ENCODE measurements around the gene PDE4A. TPM values are rescaled to one million over a fixed set of nuclear protein-coding genes. Genes with fewer than 3 reads are reported as not detected.
"Not testable (repeated sequence)": the region's sequence is repeated elsewhere in the genome, so short reads cannot be mapped to it uniquely, and the experiment has no call there.

The PDE4A gene
- total and polyA plus RNA-seq, 7 experiments from 2014 or later: 0.47 to 51.8 (median 2.0) TPM

- Histone ChIP-seq H3K9me3 (ENCODE audit: control insufficient read depth in 2 of 3, low read length in 3 of 3) (no peaks in the 10 kb centered on the region), H3K27ac (ENCODE audit: low read depth, low read length) (peak overlapping the region; percentile 97), H3K4me1 (ENCODE audit: control insufficient read depth in 2 of 2, insufficient read depth in 2 of 2, low read length in 2 of 2) (peaks cover 66 to 72% of the 10 kb centered on the region in 2 donors), H3K27me3 (ENCODE audit: control insufficient read depth in 2 of 2, insufficient read depth in 2 of 2, low read length in 2 of 2) (no peaks in the 10 kb centered on the region), H3K4me3 (ENCODE audit: low read length) (peak overlapping the region; percentile 87), H3K36me3 (ENCODE audit: control insufficient read depth in 2 of 3, insufficient read depth in 3 of 3, low read length in 3 of 3) (peaks cover 0 to 9% (median 0%) of the 10 kb centered on the region in 3 experiments)
- Mint-ChIP-seq H3K4me3 (peak overlapping the region; percentile 90 to 97 (median 95)), H3K27me3 (peaks cover 0 to 3% (median 0%) of the 10 kb centered on the region in 5 donors), H3K36me3 (peaks cover 0 to 13% (median 0%) of the 10 kb centered on the region in 5 donors), H3K9me3 (peaks cover 0 to 2% (median 0%) of the 10 kb centered on the region in 11 donors), H3K4me1 (peaks cover 37 to 88% (median 72%) of the 10 kb centered on the region in 7 donors), H3K27ac (peak overlapping the region; percentile 67 to 97 (median 95))
- ChIA-PET POLR2A (interaction anchor here (0.7 to 4.3 kb wide), 6 partner anchors 9 to 90 kb away, joined by 4 to 32 read pairs (median 6); no protein-coding TSS in a partner anchor), CTCF (interaction anchor here (0.6 to 7.5 kb wide), 8 partner anchors 10 to 31 kb away, joined by 3 to 97 read pairs (median 8); no protein-coding TSS in a partner anchor)
- ATAC-seq (no peak), DNase-seq (peak in 3 of 9 donors; percentile 38 to 65 (median 46))
- intact Hi-C loops (cut with micrococcal nuclease): loop anchor here (1.0 to 10.0 kb wide), 10 partner anchors 11 to 690 kb away; partner anchors contain the start of genes ATG4D (in 1 of the 2), FBXL12 (in 1 of the 2) and KEAP1 (in 1 of the 2)
These were observed 15.2 kb upstream of the PDE4A start for GRCh38 chr19:10404888-10405820.

- POLR2A ChIA-PET: interaction anchor here (0.6 to 4.3 kb wide), 5 partner anchors 8 to 28 kb away, joined by 3 to 32 read pairs (median 5); partner anchors contain the start of gene PDE4A
- no peak overlapping the region for H3K27ac ChIP-seq (ENCODE audit: low read depth, low read length)
- H3K4me1 Mint-ChIP-seq: peaks cover 33 to 78% (median 73%) of the 10 kb centered on the region in 7 donors
These were observed 14.1 kb upstream of the PDE4A start for GRCh38 chr19:10406191-10406590.

GRCh38 chr19:10407096-10407495 lies 13.2 kb upstream of the PDE4A start:
- Mint-ChIP-seq H3K4me3 (peak overlapping the region in 4 of 10 donors; percentile 19 to 62 (median 44)), H3K27me3 (peaks cover 0 to 3% (median 0%) of the 10 kb centered on the region in 5 donors), H3K4me1 (peaks cover 24 to 77% (median 71%) of the 10 kb centered on the region in 7 donors), H3K36me3 (peaks cover 0 to 19% (median 0%) of the 10 kb centered on the region in 5 donors), H3K27ac (peak overlapping the region in 6 of 9 donors; percentile 13 to 80 (median 44)), H3K9me3 (peaks cover 0 to 2% (median 0%) of the 10 kb centered on the region in 11 donors)
- DNase-seq (no peak), ATAC-seq (no peak)
- Histone ChIP-seq H3K4me1 (ENCODE audit: control insufficient read depth in 2 of 2, insufficient read depth in 2 of 2, low read length in 2 of 2) (peaks cover 52 to 64% of the 10 kb centered on the region in 2 donors), H3K4me3 (ENCODE audit: low read length) (no peak overlapping the region), H3K27ac (ENCODE audit: low read depth, low read length) (peak overlapping the region; percentile 3), H3K27me3 (ENCODE audit: control insufficient read depth in 2 of 2, insufficient read depth in 2 of 2, low read length in 2 of 2) (no peaks in the 10 kb centered on the region), H3K36me3 (ENCODE audit: control insufficient read depth in 2 of 3, insufficient read depth in 3 of 3, low read length in 3 of 3) (peaks cover 0 to 4% (median 0%) of the 10 kb centered on the region in 3 experiments), H3K9me3 (ENCODE audit: control insufficient read depth in 2 of 3, low read length in 3 of 3) (no peaks in the 10 kb centered on the region)
- ChIA-PET CTCF (interaction anchor here (1.2 to 7.5 kb wide), 3 partner anchors 9 to 17 kb away, joined by 3 to 97 read pairs (median 8); no protein-coding TSS in a partner anchor), POLR2A (interaction anchor here (1.6 to 2.6 kb wide), 2 partner anchors 14 to 17 kb away, joined by 5 to 10 read pairs; partner anchors contain the start of gene PDE4A)
- intact Hi-C loops (cut with micrococcal nuclease): loop anchor here in 1 of 2 donors (10.0 kb wide), 1 partner anchor 688 kb away; no protein-coding TSS in a partner anchor

More at GRCh38 chr19:10406191-10406590, 14.1 kb upstream of the PDE4A start:
- Histone ChIP-seq H3K4me1 (ENCODE audit: control insufficient read depth in 2 of 2, insufficient read depth in 2 of 2, low read length in 2 of 2) (peaks cover 60 to 68% of the 10 kb centered on the region in 2 donors), H3K27me3 (ENCODE audit: control insufficient read depth in 2 of 2, insufficient read depth in 2 of 2, low read length in 2 of 2) (no peaks in the 10 kb centered on the region), H3K9me3 (ENCODE audit: control insufficient read depth in 2 of 3, low read length in 3 of 3) (no peaks in the 10 kb centered on the region), H3K4me3 (ENCODE audit: low read length) (no peak overlapping the region), H3K36me3 (ENCODE audit: control insufficient read depth in 2 of 3, insufficient read depth in 3 of 3, low read length in 3 of 3) (peaks cover 0 to 4% (median 0%) of the 10 kb centered on the region in 3 experiments)
- Mint-ChIP-seq H3K36me3 (peaks cover 0 to 18% (median 0%) of the 10 kb centered on the region in 5 donors), H3K27ac (peak overlapping the region in 5 of 9 donors; percentile 16 to 95 (median 87)), H3K27me3 (peaks cover 0 to 3% (median 0%) of the 10 kb centered on the region in 5 donors), H3K9me3 (peaks cover 0 to 2% (median 0%) of the 10 kb centered on the region in 11 donors), H3K4me3 (peak overlapping the region in 3 of 10 donors; percentile 14 to 95 (median 90))
- CTCF ChIA-PET: interaction anchor here (0.6 to 7.5 kb wide), 8 partner anchors 9 to 206 kb away, joined by 3 to 97 read pairs (median 6); no protein-coding TSS in a partner anchor
- intact Hi-C loops (cut with micrococcal nuclease): loop anchor here in 1 of 2 donors (10.0 kb wide), 1 partner anchor 689 kb away; no protein-coding TSS in a partner anchor
- no peak for ATAC-seq
- no peak for DNase-seq

DNA sequence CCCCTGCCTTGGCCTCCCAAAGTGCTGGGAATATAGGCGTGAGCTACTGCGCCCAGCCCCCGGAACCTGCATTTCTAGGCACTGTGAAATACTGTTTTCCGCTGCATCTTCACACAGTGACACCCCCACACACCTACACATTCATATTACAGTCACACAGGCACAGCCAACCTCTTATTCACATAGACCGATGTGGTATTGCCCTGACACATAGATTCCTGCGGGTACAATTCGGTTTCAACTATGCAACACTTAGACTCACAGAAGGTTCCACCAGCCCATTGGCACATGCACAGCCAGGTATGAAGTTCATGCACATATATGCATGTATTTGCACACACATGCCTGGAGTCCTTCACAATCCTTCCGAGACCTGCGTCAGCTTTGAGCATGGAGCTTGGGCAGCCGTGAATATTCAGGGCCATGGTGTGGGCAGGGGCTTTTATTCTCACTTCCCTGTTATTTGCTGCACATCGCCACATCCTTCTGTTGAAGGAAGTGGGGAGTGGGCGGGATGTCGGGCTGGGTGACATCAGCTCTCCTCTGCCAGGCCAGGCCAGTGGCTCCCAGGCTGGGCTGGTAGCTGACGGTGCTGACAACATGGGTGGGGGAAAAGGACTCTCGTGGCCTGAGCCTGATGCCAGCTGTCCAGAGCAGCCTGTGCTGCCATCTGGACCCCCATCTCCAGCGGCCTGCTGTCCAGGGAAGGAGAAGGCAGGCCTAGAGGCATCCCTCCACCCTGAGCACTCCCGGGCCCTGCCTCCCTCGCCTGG lies 11.6 kb upstream of the PDE4A start:
- H3K9me3 Mint-ChIP-seq: peaks cover 0 to 1% (median 0%) of the 10 kb centered on the region in 11 donors
- peak; percentile 54 for ATAC-seq
- peaks cover 16 to 80% (median 66%) of the 10 kb centered on the region in 7 donors for H3K4me1 Mint-ChIP-seq
- intact Hi-C loops (cut with micrococcal nuclease): loop anchor here (1.0 to 10.0 kb wide), 2 partner anchors 8 to 686 kb away; no protein-coding TSS in a partner anchor
- H3K36me3 Mint-ChIP-seq: peaks cover 0 to 15% (median 0%) of the 10 kb centered on the region in 5 donors
- Histone ChIP-seq H3K36me3 (ENCODE audit: control insufficient read depth in 2 of 3, insufficient read depth in 3 of 3, low read length in 3 of 3) (no peaks in the 10 kb centered on the region), H3K27ac (ENCODE audit: low read depth, low read length) (peak overlapping the region; percentile 56), H3K9me3 (ENCODE audit: control insufficient read depth in 2 of 3, low read length in 3 of 3) (no peaks in the 10 kb centered on the region), H3K4me1 (ENCODE audit: control insufficient read depth in 2 of 2, insufficient read depth in 2 of 2, low read length in 2 of 2) (peaks cover 50 to 67% of the 10 kb centered on the region in 2 donors), H3K27me3 (ENCODE audit: control insufficient read depth in 2 of 2, insufficient read depth in 2 of 2, low read length in 2 of 2) (no peaks in the 10 kb centered on the region), H3K4me3 (ENCODE audit: low read length) (peak overlapping the region; percentile 9)
- H3K4me3 Mint-ChIP-seq: peak overlapping the region; percentile 59 to 89 (median 65)
- peaks cover 0 to 3% (median 0%) of the 10 kb centered on the region in 5 donors for H3K27me3 Mint-ChIP-seq
- DNase-seq: peak in 4 of 9 donors; percentile 36 to 77 (median 45)
- CTCF ChIA-PET: interaction anchor here (1.0 to 7.5 kb wide), 3 partner anchors 7 to 545 kb away, joined by 4 to 97 read pairs (median 5); no protein-coding TSS in a partner anchor
- POLR2A ChIA-PET: interaction anchor here (0.8 to 1.2 kb wide), 2 partner anchors 15 to 28 kb away, joined by 3 read pairs; partner anchors contain the start of gene TYK2
- H3K27ac Mint-ChIP-seq: peak overlapping the region; percentile 62 to 94 (median 84)

- H3K4me3 ChIP-seq (ENCODE audit: low read length); H3K36me3 ChIP-seq (ENCODE audit: control insufficient read depth in 2 of 3, insufficient read depth in 3 of 3, low read length in 3 of 3); H3K27me3 ChIP-seq (ENCODE audit: control insufficient read depth in 2 of 2, insufficient read depth in 2 of 2, low read length in 2 of 2); intact Hi-C loops (cut with micrococcal nuclease); ATAC-seq; H3K27me3 Mint-ChIP-seq; H3K9me3 Mint-ChIP-seq; H3K9me3 ChIP-seq (ENCODE audit: control insufficient read depth in 2 of 3, low read length in 3 of 3); H3K27ac ChIP-seq (ENCODE audit: low read depth, low read length); DNase-seq: not testable (repeated sequence)
- Mint-ChIP-seq H3K4me3 (peak overlapping the region in 1 of 10 donors; percentile 25), H3K4me1 (peaks cover 10 to 74% (median 48%) of the 10 kb centered on the region in 7 donors), H3K36me3 (peaks cover 0 to 22% (median 0%) of the 10 kb centered on the region in 5 donors), H3K27ac (peak overlapping the region in 7 of 9 donors; percentile 12 to 90 (median 37))
- ChIA-PET POLR2A (interaction anchor here (0.6 kb wide), 2 partner anchors 191 to 435 kb away, joined by 3 read pairs; no protein-coding TSS in a partner anchor), CTCF (interaction anchor here (0.6 kb wide), 1 partner anchor 52 kb away, joined by 3 read pairs; no protein-coding TSS in a partner anchor)
- peaks cover 29 to 51% of the 10 kb centered on the region in 2 donors for H3K4me1 ChIP-seq (ENCODE audit: control insufficient read depth in 2 of 2, insufficient read depth in 2 of 2, low read length in 2 of 2)
These were observed 9.1 kb upstream of the PDE4A start for GRCh38 chr19:10411224-10411623.
